OCI-LY1 (cell line): ENCODE measurements around the gene ABTB2.

Experiments
- H2AFZ ChIP-seq: fragments of 200-600 bp; sonication (generic), shearing (Covaris generic); 2 replicates; pipeline ENCODE4 v1.6.0; 2014; ENCODE audit warnings: antibody characterized with exemption, mild to moderate bottlenecking, low read length
- H3F3A ChIP-seq: fragments of 200-600 bp; sonication (generic), shearing (Covaris generic); 2 replicates; pipeline ENCODE4 v1.6.0; 2014; ENCODE audit warnings: mild to moderate bottlenecking, antibody characterized with exemption, low read length, moderate library complexity; ENCODE audit not compliant: insufficient read depth
- H3K27ac ChIP-seq: fragments of 200-600 bp; sonication (generic); 2 replicates; pipeline ENCODE4 v1.5.1; 2014; ENCODE audit warnings: low read length, mixed run types, mild to moderate bottlenecking, low read depth; ENCODE audit not compliant: poor library complexity, severe bottlenecking
- H3K27me3 ChIP-seq: fragments of 200-600 bp; sonication (generic); 2 replicates; pipeline ENCODE4 v1.6.0; 2014; ENCODE audit warnings: antibody characterized with exemption, mild to moderate bottlenecking, low read length, moderate library complexity; ENCODE audit not compliant: insufficient read depth
- H3K36me3 ChIP-seq: fragments of 200-600 bp; sonication (generic); 2 replicates; pipeline ENCODE4 v1.6.1; 2014; ENCODE audit warnings: mild to moderate bottlenecking, antibody characterized with exemption, low read length, moderate library complexity, mixed read lengths; ENCODE audit not compliant: insufficient read depth
- H3K4me1 ChIP-seq: fragments of 200-600 bp; sonication (generic); 2 replicates; pipeline ENCODE4 v1.5.1; 2014; ENCODE audit warnings: mild to moderate bottlenecking, low read length, moderate library complexity; ENCODE audit not compliant: insufficient read depth, severe bottlenecking
- H3K4me2 ChIP-seq: fragments of 200-600 bp; sonication (generic), shearing (Covaris generic); 2 replicates; pipeline ENCODE4 v1.6.1; 2014; ENCODE audit warnings: low read length
- H3K4me3 ChIP-seq: fragments of 200-600 bp; sonication (generic); 2 replicates; pipeline ENCODE4 v1.5.1; 2014; ENCODE audit warnings: low read length, low read depth, mild to moderate bottlenecking, mixed read lengths; ENCODE audit not compliant: poor library complexity, severe bottlenecking
- H3K79me2 ChIP-seq: fragments of 200-600 bp; shearing (Covaris generic); 2 replicates; pipeline ENCODE4 v1.6.1; 2016; ENCODE audit warnings: mixed run types, low read length, mixed read lengths; ENCODE audit not compliant: insufficient read depth
- H3K9ac ChIP-seq: fragments of 200-600 bp; sonication (generic), shearing (Covaris generic); 2 replicates; pipeline ENCODE4 v1.6.1; 2014; ENCODE audit warnings: mild to moderate bottlenecking, low read length, mixed read lengths
- H3K9me2 ChIP-seq: fragments of 200-600 bp; sonication (generic), shearing (Covaris generic); 2 replicates; pipeline ENCODE4 v1.6.1; 2014; ENCODE audit warnings: low read depth, mild to moderate bottlenecking, low read length, mixed read lengths
- H3K9me3 ChIP-seq: fragments of 200-600 bp; shearing (Covaris generic); 2 replicates; pipeline ENCODE4 v1.6.1; 2014; ENCODE audit warnings: low read length, mixed read lengths
- H4K20me1 ChIP-seq: fragments of 200-600 bp; sonication (generic), shearing (Covaris generic); 2 replicates; pipeline ENCODE4 v1.6.0; 2016; ENCODE audit warnings: mild to moderate bottlenecking, low read length; ENCODE audit not compliant: insufficient read depth
- EZH2 ChIP-seq: fragments of 200-600 bp; sonication (generic), shearing (Covaris generic); IDR thresholded peaks from 2 replicates; pipeline ENCODE4 v1.8.0; 2017; ENCODE audit warnings: borderline replicate concordance, mixed run types, mild to moderate bottlenecking, antibody characterized with exemption, low read length, moderate library complexity, mixed read lengths
- TF ChIP-seq, protein P1 (sequence below): fragments of 200-600 bp; sonication (generic), shearing (Covaris generic); IDR thresholded peaks from 2 replicates; pipeline ENCODE4 v1.5.1; 2017; ENCODE audit warnings: mild to moderate bottlenecking, antibody characterized with exemption, low read length, moderate library complexity, mixed read lengths

Gene ABTB2

GRCh38 chr11:34305193-34305592, 52.6 kb downstream of the ABTB2 start:
- H3K36me3 ChIP-seq = no peaks in the 10 kb centered on the region
- no peaks in the 10 kb centered on the region for H3K4me1 ChIP-seq
- TF ChIP-seq, protein P1, sequence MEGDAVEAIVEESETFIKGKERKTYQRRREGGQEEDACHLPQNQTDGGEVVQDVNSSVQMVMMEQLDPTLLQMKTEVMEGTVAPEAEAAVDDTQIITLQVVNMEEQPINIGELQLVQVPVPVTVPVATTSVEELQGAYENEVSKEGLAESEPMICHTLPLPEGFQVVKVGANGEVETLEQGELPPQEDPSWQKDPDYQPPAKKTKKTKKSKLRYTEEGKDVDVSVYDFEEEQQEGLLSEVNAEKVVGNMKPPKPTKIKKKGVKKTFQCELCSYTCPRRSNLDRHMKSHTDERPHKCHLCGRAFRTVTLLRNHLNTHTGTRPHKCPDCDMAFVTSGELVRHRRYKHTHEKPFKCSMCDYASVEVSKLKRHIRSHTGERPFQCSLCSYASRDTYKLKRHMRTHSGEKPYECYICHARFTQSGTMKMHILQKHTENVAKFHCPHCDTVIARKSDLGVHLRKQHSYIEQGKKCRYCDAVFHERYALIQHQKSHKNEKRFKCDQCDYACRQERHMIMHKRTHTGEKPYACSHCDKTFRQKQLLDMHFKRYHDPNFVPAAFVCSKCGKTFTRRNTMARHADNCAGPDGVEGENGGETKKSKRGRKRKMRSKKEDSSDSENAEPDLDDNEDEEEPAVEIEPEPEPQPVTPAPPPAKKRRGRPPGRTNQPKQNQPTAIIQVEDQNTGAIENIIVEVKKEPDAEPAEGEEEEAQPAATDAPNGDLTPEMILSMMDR = no peak
- no peak for TF ChIP-seq EZH2
- no peaks in the 10 kb centered on the region for H3K9me2 ChIP-seq
- H2AFZ ChIP-seq = no peak overlapping the region
- no peak overlapping the region for H3K27ac ChIP-seq
- no peaks in the 10 kb centered on the region for H4K20me1 ChIP-seq
- 0 out of 2 replicates have a peak, but pooled peaks cover 1% of the 10 kb centered on the region for H3K27me3 ChIP-seq
- H3K4me3 ChIP-seq = no peak overlapping the region
- H3K9me3 ChIP-seq = no peaks in the 10 kb centered on the region
- no peak overlapping the region for H3K4me2 ChIP-seq
- no peaks in the 10 kb centered on the region for H3K79me2 ChIP-seq
- no peaks in the 10 kb centered on the region for H3F3A ChIP-seq
- H3K9ac ChIP-seq = no peak overlapping the region

GRCh38 chr11:34303028-34303570, 54.7 kb downstream of the ABTB2 start:
- Histone ChIP-seq H2AFZ (no peak overlapping the region), H3K27ac (no peak overlapping the region), H3K4me2 (no peak overlapping the region), H3K27me3 (0 out of 2 replicates have a peak, but pooled peaks cover 6% of the 10 kb centered on the region), H3K9ac (no peak overlapping the region), H4K20me1 (no peaks in the 10 kb centered on the region), H3K9me2 (no peaks in the 10 kb centered on the region), H3F3A (no peaks in the 10 kb centered on the region), H3K79me2 (no peaks in the 10 kb centered on the region), H3K4me3 (no peak overlapping the region), H3K36me3 (no peaks in the 10 kb centered on the region), H3K4me1 (no peaks in the 10 kb centered on the region), H3K9me3 (no peaks in the 10 kb centered on the region)
- TF ChIP-seq EZH2 = no peak
- TF ChIP-seq, protein P1 = no peak

DNA sequence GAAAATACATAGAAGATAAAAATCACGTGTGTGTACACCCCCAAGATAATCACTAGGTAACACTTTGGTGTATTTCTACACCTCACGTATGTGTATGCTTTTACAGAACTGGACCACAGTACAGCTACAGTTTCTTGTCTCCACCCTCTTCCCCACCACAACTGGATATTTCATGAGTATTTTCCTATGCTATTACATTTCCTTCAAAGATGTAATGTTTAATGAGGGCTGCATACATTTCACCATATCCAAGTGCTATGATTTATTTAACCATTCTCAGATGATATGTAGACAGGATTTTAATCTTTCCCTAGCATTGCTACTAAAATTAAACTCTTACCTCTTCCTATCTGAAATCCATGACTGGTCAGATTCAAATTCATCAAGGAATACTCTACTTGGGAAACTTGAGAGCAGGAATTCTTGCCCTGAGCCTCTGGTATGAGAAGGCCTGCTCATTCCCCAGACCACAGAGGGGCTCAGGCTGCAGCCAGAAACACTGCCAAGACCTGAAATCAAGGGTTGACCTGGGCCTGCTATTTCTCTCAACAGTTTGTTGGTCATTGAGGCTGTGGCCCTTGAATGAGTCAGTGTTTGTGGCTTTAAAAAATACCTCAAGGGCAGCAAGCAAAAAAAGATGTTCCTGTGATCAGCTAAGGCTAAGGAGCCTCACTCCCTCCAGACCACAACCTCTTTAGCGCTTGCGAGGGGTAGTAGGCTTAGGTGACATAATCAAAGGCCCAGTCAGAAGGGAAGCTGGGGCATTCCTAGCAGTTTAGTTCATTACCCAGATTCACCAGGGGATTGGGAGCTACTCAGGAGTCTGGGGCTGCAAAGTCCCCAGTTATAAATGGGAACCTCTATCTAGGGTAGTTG, 55.5 kb downstream of the ABTB2 start:
- Histone ChIP-seq H3K36me3 (no peaks in the 10 kb centered on the region), H3K4me2 (no peak overlapping the region), H3K79me2 (no peaks in the 10 kb centered on the region), H3K9ac (no peak overlapping the region), H3K27me3 (0 out of 2 replicates have a peak, but pooled peaks cover 6% of the 10 kb centered on the region), H3K27ac (no peak overlapping the region), H3K4me3 (no peak overlapping the region), H4K20me1 (no peaks in the 10 kb centered on the region), H3K9me3 (no peaks in the 10 kb centered on the region), H3K4me1 (no peaks in the 10 kb centered on the region), H3F3A (no peaks in the 10 kb centered on the region), H2AFZ (no peak overlapping the region), H3K9me2 (no peaks in the 10 kb centered on the region)
- TF ChIP-seq, protein P1 = no peak
- TF ChIP-seq EZH2 = no peak
